Endothelial cell of umbilical vein (primary cell): ENCODE data around the gene PYGB. TPM values are rescaled to one million over a fixed set of nuclear protein-coding genes. Genes with fewer than 3 reads are reported as not detected.

Experiments used
- BruUV-seq: library from RNA; stranded (reverse); fragments of 400-500 nt; replicated peaks from 2 replicates; lab custom pipeline; 2021; lab: Mats Ljungman, UMichigan
- CTCF ChIA-PET: fragments of 300-600, 350-600 bp; sonication (Branson Sonifier 250); formaldehyde crosslinking; loops from one replicate; lab custom pipeline; 2021; ENCODE audit warnings: antibody characterized with exemption, inconsistent platforms; lab: Charles Lee
- POLR2A ChIA-PET: fragments of 300-600, 350-600 bp; sonication (Branson Sonifier 250); formaldehyde crosslinking; loops from one replicate; lab custom pipeline; 2021; ENCODE audit warnings: antibody characterized with exemption, inconsistent platforms; lab: Charles Lee
- DNase-seq: peaks from one replicate; pipeline ENCODE4 v3.0.0-alpha.2; 2011; ENCODE audit warnings: low read depth, low spot score
- FAIRE-seq: peaks from 2 replicates; lab custom pipeline; 2011; peaks lifted over from hg19 to GRCh38; lab: Jason Lieb, UNC
- H2AFZ ChIP-seq: 2 replicates; pipeline ENCODE4 v1.6.0; 2012; ENCODE audit warnings: low read depth, low read length, control low read depth, inconsistent platforms
- H3K27ac ChIP-seq: 2 replicates; pipeline ENCODE4 v1.5.1; 2011; ENCODE audit warnings: low read depth, mild to moderate bottlenecking, control low read depth, low read length, moderate library complexity; ENCODE audit not compliant: insufficient read depth
- H3K27me3 ChIP-seq, 2 experiments: 2 replicates each; pipeline versions ENCODE4 v1.6.0 to v1.6.1; 2011; ENCODE audit warnings: low read length in 2 of 2, mixed read lengths in 1 of 2; ENCODE audit not compliant: control insufficient read depth in 2 of 2, insufficient read depth in 2 of 2
- H3K36me3 ChIP-seq, 2 experiments: 2 replicates in 1 of 2; 3 replicates in 1 of 2; pipeline ENCODE4 v1.5.1; 2011; ENCODE audit warnings: low read length in 2 of 2, mild to moderate bottlenecking in 1 of 2, moderate library complexity in 1 of 2; ENCODE audit not compliant: control insufficient read depth in 2 of 2, insufficient read depth in 2 of 2; ENCODE audit errors: extremely low read depth in 1 of 2
- H3K4me1 ChIP-seq: 3 replicates; pipeline ENCODE4 v1.5.1; 2011; ENCODE audit warnings: mild to moderate bottlenecking, low read length; ENCODE audit not compliant: control insufficient read depth, insufficient read depth; ENCODE audit errors: extremely low read depth
- H3K4me2 ChIP-seq: 2 replicates; pipeline ENCODE4 v1.6.1; 2011; ENCODE audit warnings: low read length, control low read depth, mixed read lengths; ENCODE audit not compliant: insufficient read depth
- H3K4me3 ChIP-seq, 3 experiments: fragments of 200-600 bp in 1 of 3; sonication (generic), shearing (Covaris generic) in 1 of 3; replicated peaks in 1 of 3; 2 replicates each; pipeline ENCODE4 v1.5.1; 2011 to 2016; ENCODE audit warnings: control low read depth in 3 of 3, low read length in 3 of 3, mild to moderate bottlenecking in 2 of 3, inconsistent platforms in 1 of 3, low read depth in 1 of 3, moderate library complexity in 1 of 3; ENCODE audit not compliant: insufficient read depth in 1 of 3
- H3K79me2 ChIP-seq: 2 replicates; pipeline ENCODE4 v1.6.0; 2012; ENCODE audit warnings: low read length, inconsistent platforms; ENCODE audit not compliant: control insufficient read depth, insufficient read depth
- H3K9ac ChIP-seq: replicated peaks from 2 replicates; pipeline ENCODE3; 2011; ENCODE audit warnings: low read length, control low read depth; ENCODE audit not compliant: insufficient read depth; ENCODE audit errors: extremely low read depth
- H3K9me1 ChIP-seq: replicated peaks from 3 replicates; pipeline ENCODE4 v1.6.0; 2011; ENCODE audit warnings: mild to moderate bottlenecking, low read length; ENCODE audit not compliant: control insufficient read depth, insufficient read depth; ENCODE audit errors: extremely low read depth
- H3K9me3 ChIP-seq: replicated peaks from 2 replicates; pipeline ENCODE4 v1.5.1; 2012; ENCODE audit warnings: low read length, inconsistent platforms; ENCODE audit not compliant: control insufficient read depth, insufficient read depth
- H4K20me1 ChIP-seq: replicated peaks from 2 replicates; pipeline ENCODE3; 2011; ENCODE audit warnings: mild to moderate bottlenecking, low read length; ENCODE audit not compliant: control insufficient read depth, insufficient read depth; ENCODE audit errors: extremely low read depth
- CTCF ChIP-seq, 2 donors: IDR thresholded peaks; 1 replicate in 1 of 2; 2 replicates in 1 of 2; pipeline ENCODE4 v1.5.1; 2011; ENCODE audit warnings: low read length in 2 of 2, mild to moderate bottlenecking in 2 of 2, moderate library complexity in 2 of 2, control low read depth in 1 of 2, inconsistent platforms in 1 of 2, low read depth in 1 of 2; ENCODE audit not compliant: insufficient read depth in 1 of 2; ENCODE audit errors: extremely low read depth in 1 of 2
- EZH2 ChIP-seq: IDR thresholded peaks from 2 replicates; pipeline ENCODE4 v1.6.1; 2012; ENCODE audit warnings: borderline replicate concordance, low read depth, mild to moderate bottlenecking, moderate library complexity, low read length, inconsistent platforms; ENCODE audit not compliant: severe bottlenecking
- FOS ChIP-seq: IDR thresholded peaks from 2 replicates; pipeline ENCODE4 v1.6.1; 2011; ENCODE audit warnings: mild to moderate bottlenecking, low read length, moderate library complexity, borderline replicate concordance; ENCODE audit not compliant: insufficient read depth
- GATA2 ChIP-seq: IDR thresholded peaks from 2 replicates; pipeline ENCODE4 v1.7.0; 2011; ENCODE audit warnings: low read depth, mild to moderate bottlenecking, moderate library complexity, mixed read lengths, low read length; ENCODE audit not compliant: insufficient read length, insufficient read depth
- JUN ChIP-seq: IDR thresholded peaks from 2 replicates; pipeline ENCODE4 v1.6.1; 2011; ENCODE audit warnings: borderline replicate concordance, low read depth; ENCODE audit not compliant: insufficient read length, insufficient read depth
- MAX ChIP-seq: IDR thresholded peaks from 2 replicates; pipeline ENCODE4 v1.6.1; 2011; ENCODE audit not compliant: insufficient read depth, insufficient read length
- MYC ChIP-seq: IDR thresholded peaks from one replicate; pipeline ENCODE4 v1.6.1; 2011; ENCODE audit warnings: mild to moderate bottlenecking, low read depth, low read length
- POLR2A ChIP-seq: IDR thresholded peaks from 2 replicates; pipeline ENCODE4 v1.6.1; 2012; ENCODE audit warnings: low read depth, mild to moderate bottlenecking, control low read depth, low read length
- POLR2AphosphoS5 ChIP-seq: IDR thresholded peaks from 2 replicates; pipeline ENCODE4 v1.6.1; 2012; ENCODE audit warnings: low read depth, mild to moderate bottlenecking, control low read depth, low read length, moderate library complexity; ENCODE audit not compliant: insufficient read depth
- dilution Hi-C: fragments of 300-500 bp; cut with MboI; formaldehyde crosslinking; loops from one replicate; pipeline ENCODE4 v1.15.0; 2019; ENCODE audit warnings: low sequenced_read_pairs; ENCODE audit not compliant: extremely low pct_ligation_motif_present
- intact Hi-C: fragments of 100-400 bp; cut with micrococcal nuclease; formaldehyde crosslinking; loops from one replicate; pipeline ENCODE4 v1.10.0; 2022
- polyA plus RNA-seq, 4 experiments: library from polyadenylated mRNA; depleted of rRNA in 3 of 4; stranded (reverse) in 3 of 4; unstranded in 1 of 4; fragments of >200 nt; gene quantifications; 2 replicates each; pipeline versions ENCODE4 v1.2.1 to v1.2.3, GENCODE V29; 2011 to 2012; ENCODE audit warnings: missing spikeins in 1 of 4
- total RNA-seq: library from RNA; stranded (reverse); gene quantifications from 2 replicates; pipeline ENCODE4 v1.2.3, GENCODE V29; 2021

Gene PYGB
- total and polyA plus RNA-seq, 2 donors (not counting 3 experiments of a cell fraction or from before 2014, with no cell fraction given): 36.1 to 60.2 TPM

- Histone ChIP-seq H3K79me2 (peaks cover 15% of the 10 kb centered on the region), H3K4me3 (no peak overlapping the region), H3K4me1 (no peaks in the 10 kb centered on the region), H3K27me3 (no peaks in the 10 kb centered on the region), H4K20me1 (peaks cover 2% of the 10 kb centered on the region), H3K36me3 (no peaks in the 10 kb centered on the region), H3K9me3 (no peaks in the 10 kb centered on the region), H3K9ac (no peak overlapping the region), H3K27ac (no peak overlapping the region), H3K4me2 (no peak overlapping the region), H2AFZ (no peak overlapping the region), H3K9me1 (no peaks in the 10 kb centered on the region)
- no peak for TF ChIP-seq CTCF (IDR thresholded peaks at IDR 0.05; ENCODE audit: extremely low read depth in 1 of 2, insufficient read depth in 1 of 2, low read depth in 1 of 2, low read length in 2 of 2)
- no peak for TF ChIP-seq GATA2
- TF ChIP-seq FOS: no peak
- no peak for TF ChIP-seq JUN
- TF ChIP-seq POLR2A: no peak
- TF ChIP-seq MYC: no peak
- no peak for TF ChIP-seq POLR2AphosphoS5
- no peak for TF ChIP-seq EZH2
- no peak for TF ChIP-seq MAX
- FAIRE-seq (no peak), DNase-seq (no peak)
- ChIA-PET POLR2A (no interaction called here), CTCF (no interaction called here)
- no TSS peak for BruUV-seq
- dilution Hi-C loops (no loop called here), intact Hi-C loops (no loop called here)
These were observed 42.4 kb upstream of the PYGB start for GRCh38 chr20:25205277-25206062.
